ENCODE data around the gene CPSF4.
"Not testable (repeated sequence)": the region's sequence is repeated elsewhere in the genome, so short reads cannot be mapped to it uniquely, and the experiment has no call there.

Gene CPSF4

GRCh38 chr7:99497766-99498545 is 59.2 kb downstream of the CPSF4 start:
- DNase-seq, result no peak

GRCh38 chr7:99498546-99498944 is 59.8 kb downstream of the CPSF4 start:
- DNase-seq, result no peak

GRCh38 chr7:99499371-99499720 is 60.6 kb downstream of the CPSF4 start:
- peak; percentile 37 for DNase-seq

- DNase-seq, result peak; percentile 91
These were observed 61.2 kb downstream of the CPSF4 start, which contains the start of gene ZNF394 for GRCh38 chr7:99499721-99500636. Gene ZNF394 (minus strand): TSS chr7:99500281. CDS start chr7:99500093, 188 bp downstream.

- no peak for DNase-seq
These were observed 61.9 kb downstream of the CPSF4 start for GRCh38 chr7:99500637-99501009.

- DNase-seq, result not testable (repeated sequence)
These were observed 62.5 kb downstream of the CPSF4 start for GRCh38 chr7:99501236-99501635.

GRCh38 chr7:99504281-99504602 is 65.5 kb downstream of the CPSF4 start:
- DNase-seq, result no peak

- DNase-seq, result peak; percentile 96
These were observed 66.0 kb downstream of the CPSF4 start, which contains the start of gene ZKSCAN5 for GRCh38 chr7:99504603-99505323. Gene ZKSCAN5 (plus strand): TSS chr7:99504662. CDS start chr7:99506045, 1,383 bp downstream.

- DNase-seq, result no peak
These were observed 66.5 kb downstream of the CPSF4 start for GRCh38 chr7:99505324-99505662.
